ENCODE measurements around the gene ABLIM3. TPM values are rescaled to one million over a fixed set of nuclear protein-coding genes. Genes with fewer than 3 reads are reported as not detected.
"Not testable (repeated sequence)": the region's sequence is repeated elsewhere in the genome, so short reads cannot be mapped to it uniquely, and the experiment has no call there.

The ABLIM3 gene
- total RNA-seq, 4 donors from 2014 or later = 2.6 to 49.5 (median 6.9) TPM

DNA sequence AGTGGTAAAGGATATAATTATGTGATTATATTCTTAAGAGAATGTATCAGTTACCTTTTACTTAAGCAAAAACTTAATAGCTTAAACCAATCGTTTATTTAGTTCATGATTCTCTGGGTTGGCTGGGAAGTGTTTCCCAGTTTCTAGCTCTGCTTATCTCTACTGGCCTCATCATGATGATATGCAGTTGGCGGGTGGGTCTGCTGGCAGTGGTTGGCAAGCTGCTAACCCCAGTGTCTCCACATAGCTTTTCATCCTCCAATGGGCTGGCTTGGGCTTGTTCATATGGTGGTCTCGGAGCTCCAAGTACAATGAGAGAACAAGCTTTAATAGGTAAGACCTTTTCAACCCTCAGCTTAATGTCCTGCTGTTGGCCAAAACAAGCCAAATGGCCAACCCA lies 43.8 kb downstream of the ABLIM3 start:
- no peak for DNase-seq
- Histone ChIP-seq H3K4me1 (no peaks in the 10 kb centered on the region), H3K36me3 (no peaks in the 10 kb centered on the region), H3K27ac (no peak overlapping the region), H3K27me3 (no peaks in the 10 kb centered on the region), H3K9me3 (no peaks in the 10 kb centered on the region), H3K4me3 (no peak overlapping the region)
- intact Hi-C loops (cut with DNase I; ENCODE audit: low total_unique reads) = no loop called here
- TF ChIP-seq, protein P1, sequence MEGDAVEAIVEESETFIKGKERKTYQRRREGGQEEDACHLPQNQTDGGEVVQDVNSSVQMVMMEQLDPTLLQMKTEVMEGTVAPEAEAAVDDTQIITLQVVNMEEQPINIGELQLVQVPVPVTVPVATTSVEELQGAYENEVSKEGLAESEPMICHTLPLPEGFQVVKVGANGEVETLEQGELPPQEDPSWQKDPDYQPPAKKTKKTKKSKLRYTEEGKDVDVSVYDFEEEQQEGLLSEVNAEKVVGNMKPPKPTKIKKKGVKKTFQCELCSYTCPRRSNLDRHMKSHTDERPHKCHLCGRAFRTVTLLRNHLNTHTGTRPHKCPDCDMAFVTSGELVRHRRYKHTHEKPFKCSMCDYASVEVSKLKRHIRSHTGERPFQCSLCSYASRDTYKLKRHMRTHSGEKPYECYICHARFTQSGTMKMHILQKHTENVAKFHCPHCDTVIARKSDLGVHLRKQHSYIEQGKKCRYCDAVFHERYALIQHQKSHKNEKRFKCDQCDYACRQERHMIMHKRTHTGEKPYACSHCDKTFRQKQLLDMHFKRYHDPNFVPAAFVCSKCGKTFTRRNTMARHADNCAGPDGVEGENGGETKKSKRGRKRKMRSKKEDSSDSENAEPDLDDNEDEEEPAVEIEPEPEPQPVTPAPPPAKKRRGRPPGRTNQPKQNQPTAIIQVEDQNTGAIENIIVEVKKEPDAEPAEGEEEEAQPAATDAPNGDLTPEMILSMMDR (IDR thresholded peaks at IDR 0.05) = no peak
- TF ChIP-seq POLR2A (IDR thresholded peaks at IDR 0.05) = no peak

- H3K36me3 ChIP-seq = no peaks in the 10 kb centered on the region
- DNase-seq = no peak
- no peak overlapping the region for H3K4me3 ChIP-seq
- intact Hi-C loops (cut with DNase I; ENCODE audit: low total_unique reads) = no loop called here
- H3K9me3 ChIP-seq = no peaks in the 10 kb centered on the region
- no peak overlapping the region for H3K27ac ChIP-seq
- no peaks in the 10 kb centered on the region for H3K4me1 ChIP-seq
- TF ChIP-seq, protein P1 (IDR thresholded peaks at IDR 0.05) = no peak
- TF ChIP-seq POLR2A (IDR thresholded peaks at IDR 0.05) = no peak
- no peaks in the 10 kb centered on the region for H3K27me3 ChIP-seq
Measured at GRCh38 chr5:149186506-149186905, 45.2 kb downstream of the ABLIM3 start.

DNA sequence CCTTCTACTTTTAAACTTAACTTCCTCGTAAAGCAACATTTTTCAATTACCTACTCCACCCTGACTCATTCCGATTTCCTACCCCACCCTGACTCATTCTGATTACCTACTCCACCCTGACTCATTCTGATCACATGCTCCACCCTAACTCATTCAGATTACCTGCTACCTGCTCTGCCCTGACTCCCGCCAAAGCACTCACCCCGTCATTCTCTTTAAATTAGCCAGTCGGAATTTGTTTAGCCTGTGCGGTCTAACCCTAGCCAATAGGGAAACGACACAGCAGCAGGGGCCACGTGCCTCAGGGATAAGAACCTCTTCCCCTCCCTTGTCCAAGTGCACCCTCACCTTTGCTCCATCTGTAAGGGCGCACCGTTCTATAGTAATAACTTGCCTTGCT lies 46.3 kb downstream of the ABLIM3 start:
- H3K4me1 ChIP-seq; H3K27me3 ChIP-seq; intact Hi-C loops (cut with DNase I; ENCODE audit: low total_unique reads); H3K36me3 ChIP-seq; H3K9me3 ChIP-seq; DNase-seq; H3K4me3 ChIP-seq; H3K27ac ChIP-seq: not testable (repeated sequence)

GRCh38 chr5:149188383-149188782 lies 47.1 kb downstream of the ABLIM3 start:
- H3K9me3 ChIP-seq = no peaks in the 10 kb centered on the region
- H3K27me3 ChIP-seq = no peaks in the 10 kb centered on the region
- no peak overlapping the region for H3K27ac ChIP-seq
- TF ChIP-seq, protein P1 (IDR thresholded peaks at IDR 0.05) = no peak
- TF ChIP-seq POLR2A (IDR thresholded peaks at IDR 0.05) = no peak
- intact Hi-C loops (cut with DNase I; ENCODE audit: low total_unique reads) = no loop called here
- H3K36me3 ChIP-seq = no peaks in the 10 kb centered on the region
- no peak overlapping the region for H3K4me3 ChIP-seq
- no peak for DNase-seq
- H3K4me1 ChIP-seq = no peaks in the 10 kb centered on the region

- no peak overlapping the region for H3K27ac ChIP-seq
- no peaks in the 10 kb centered on the region for H3K4me1 ChIP-seq
- H3K4me3 ChIP-seq = no peak overlapping the region
- no peak for DNase-seq
- intact Hi-C loops (cut with DNase I; ENCODE audit: low total_unique reads) = no loop called here
- H3K27me3 ChIP-seq = no peaks in the 10 kb centered on the region
- H3K9me3 ChIP-seq = no peaks in the 10 kb centered on the region
- H3K36me3 ChIP-seq = no peaks in the 10 kb centered on the region
- TF ChIP-seq, protein P1 (IDR thresholded peaks at IDR 0.05) = no peak
- no peak for TF ChIP-seq POLR2A (IDR thresholded peaks at IDR 0.05)
Measured at GRCh38 chr5:149195337-149195887, 54.1 kb downstream of the ABLIM3 start.

- Histone ChIP-seq H3K36me3 (no peaks in the 10 kb centered on the region), H3K27ac (peak overlapping the region in 1 of 2 donors; percentile 21), H3K4me1 (no peaks in the 10 kb centered on the region), H3K27me3 (no peaks in the 10 kb centered on the region), H3K9me3 (no peaks in the 10 kb centered on the region), H3K4me3 (no peak overlapping the region)
- intact Hi-C loops (cut with DNase I; ENCODE audit: low total_unique reads) = no loop called here
- TF ChIP-seq POLR2A (IDR thresholded peaks at IDR 0.05) = no peak
- TF ChIP-seq, protein P1 (IDR thresholded peaks at IDR 0.05) = no peak
- DNase-seq = no peak
Measured at GRCh38 chr5:149195962-149196361, 54.7 kb downstream of the ABLIM3 start.
